ENCODE data around the gene ITGB1BP1. TPM values are rescaled to one million over a fixed set of nuclear protein-coding genes. Genes with fewer than 3 reads are reported as not detected.

ITGB1BP1 gene
- polyA plus RNA-seq, 1 of the 3 experiments (the other 2 are of a cell fraction): 56.6 TPM

GRCh38 chr2:9467687-9468086 is 44.4 kb upstream of the ITGB1BP1 start:
- Histone ChIP-seq H4K20me1 (ENCODE audit: insufficient read depth) (no peaks in the 10 kb centered on the region), H3K9ac (no peak overlapping the region), H3K9me3 (no peaks in the 10 kb centered on the region), H3K9me2 (no peaks in the 10 kb centered on the region), H3K4me3 (ENCODE audit: low read depth in 2 of 2, low read length in 1 of 2) (no peak overlapping the region), H3K79me2 (ENCODE audit: insufficient read depth) (no peaks in the 10 kb centered on the region), H3K4me1 (ENCODE audit: control insufficient read depth in 1 of 2, insufficient read depth in 2 of 2, low read depth in 1 of 2, low read length in 1 of 2) (no peaks in the 10 kb centered on the region; a peak in 1 of 4 replicates), H3K27ac (ENCODE audit: low read depth in 2 of 2, low read length in 1 of 2) (no peak overlapping the region), H2AFZ (ENCODE audit: low read depth) (no peak overlapping the region), H3K27me3 (ENCODE audit: insufficient read depth) (no peaks in the 10 kb centered on the region), H3F3A (replicated peaks; ENCODE audit: insufficient read depth) (peaks cover 3% of the 10 kb centered on the region), H3K4me2 (no peak overlapping the region), H3K36me3 (replicated peaks in 1 of 2; ENCODE audit: control insufficient read depth in 1 of 2, insufficient read depth in 2 of 2, low read length in 1 of 2) (peaks cover 52% of the 10 kb centered on the region in 2 experiments)
- 91% methylated on average over 10 of the region's 10 CpGs for WGBS (ENCODE audit: low lambda C conversion rate)
- ChIA-PET POLR2A (no interaction called here), CTCF (interaction anchor here (1.0 to 1.3 kb wide), 2 partner anchors 11 to 16 kb away, joined by 3 to 4 read pairs; no protein-coding TSS in a partner anchor)
- TF ChIP-seq GABPA (IDR thresholded peaks at IDR 0.05; ENCODE audit: low read depth): no peak
- no peak for TF ChIP-seq MXI1 (IDR thresholded peaks at IDR 0.05; ENCODE audit: low read depth, low read length)
- no peak for TF ChIP-seq CTCF (IDR thresholded peaks at IDR 0.05)
- DNase-seq: no peak

- DNase-seq: no peak
- Histone ChIP-seq H3K9ac (no peak overlapping the region), H3F3A (replicated peaks; ENCODE audit: insufficient read depth) (peaks cover 3% of the 10 kb centered on the region), H2AFZ (ENCODE audit: low read depth) (no peak overlapping the region), H3K9me3 (no peaks in the 10 kb centered on the region), H3K4me2 (no peak overlapping the region), H3K79me2 (ENCODE audit: insufficient read depth) (no peaks in the 10 kb centered on the region), H3K36me3 (replicated peaks in 1 of 2; ENCODE audit: control insufficient read depth in 1 of 2, insufficient read depth in 2 of 2, low read length in 1 of 2) (peaks cover 42 to 53% of the 10 kb centered on the region in 2 experiments), H3K4me1 (ENCODE audit: control insufficient read depth in 1 of 2, insufficient read depth in 2 of 2, low read depth in 1 of 2, low read length in 1 of 2) (no peaks in the 10 kb centered on the region; a peak in 1 of 4 replicates), H3K4me3 (ENCODE audit: low read depth in 2 of 2, low read length in 1 of 2) (no peak overlapping the region), H3K27ac (ENCODE audit: low read depth in 2 of 2, low read length in 1 of 2) (no peak overlapping the region), H3K9me2 (no peaks in the 10 kb centered on the region), H4K20me1 (ENCODE audit: insufficient read depth) (no peaks in the 10 kb centered on the region), H3K27me3 (ENCODE audit: insufficient read depth) (no peaks in the 10 kb centered on the region)
- WGBS (ENCODE audit: low lambda C conversion rate): 85% methylated on average over 46 of the region's 46 CpGs
- POLR2A ChIA-PET: interaction anchor here (0.7 kb wide), 1 partner anchor 18 kb away, joined by 3 read pairs; no protein-coding TSS in a partner anchor
- TF ChIP-seq IRF3 (IDR thresholded peaks at IDR 0.05; ENCODE audit: low read depth, low read length) (no peak), EZH2phosphoT487 (IDR thresholded peaks at IDR 0.05; ENCODE audit: borderline replicate concordance, low read depth) (no peak), TEAD4 (IDR thresholded peaks at IDR 0.05; ENCODE audit: borderline replicate concordance, insufficient read depth) (no peak), CTCF (IDR thresholded peaks at IDR 0.05) (no peak), ELF1 (IDR thresholded peaks at IDR 0.05) (no peak), GABPA (IDR thresholded peaks at IDR 0.05; ENCODE audit: low read depth) (no peak), RAD21 (IDR thresholded peaks at IDR 0.05; ENCODE audit: low read length) (no peak), GATA2 (CRISPR knock-in tag; IDR thresholded peaks at IDR 0.05) (no peak), TCF12 (IDR thresholded peaks at IDR 0.05) (no peak), REST (IDR thresholded peaks at IDR 0.05; ENCODE audit: low read depth, low read length) (no peak)
- CTCF ChIA-PET: no interaction called here
These were observed 42.9 kb upstream of the ITGB1BP1 start for GRCh38 chr2:9466147-9466683.

All from SK-N-SH (cell line).